Hepatocyte (in vitro differentiated cells): Measurements from ENCODE around the gene DMD.
"Not testable (repeated sequence)": the region's sequence is repeated elsewhere in the genome, so short reads cannot be mapped to it uniquely, and the experiment has no call there.

Experiments used
- CTCF ChIP-seq: fragments of 200-600 bp; sonication (generic); IDR thresholded peaks from 2 replicates; pipeline ENCODE4 v1.5.1; 2016; ENCODE audit warnings: antibody characterized with exemption, mild to moderate bottlenecking; ENCODE audit not compliant: poor library complexity
- EZH2 ChIP-seq: fragments of 200-600 bp; sonication (generic); IDR thresholded peaks from 2 replicates; pipeline ENCODE4 v1.6.1; 2016; ENCODE audit warnings: antibody characterized with exemption, mild to moderate bottlenecking, borderline replicate concordance
- EZH2phosphoT487 ChIP-seq: fragments of 200-600 bp; sonication (generic); IDR thresholded peaks from one replicate; pipeline ENCODE4 v1.6.1; 2018; ENCODE audit warnings: antibody characterized with exemption, mild to moderate bottlenecking, low read depth, moderate library complexity; ENCODE audit not compliant: unreplicated experiment, severe bottlenecking

- not testable (repeated sequence) for TF ChIP-seq CTCF, EZH2, EZH2phosphoT487
Measured at GRCh38 chrX:31470753-31471152, 1740.6 kb downstream of the DMD start.
